Ovary (tissue), 3 donors: Measurements from ENCODE around the gene MRPL39.

Experiments used
- CTCF ChIP-seq, 3 donors: fragments of 450-650 bp in 2 of 3; fragments of 200-600 bp in 1 of 3; IDR thresholded peaks; one replicate each; pipeline versions ENCODE4 v1.5.1 to v1.8.0; 2016 to 2022; ENCODE audit warnings: antibody characterized with exemption in 3 of 3, mild to moderate bottlenecking in 1 of 3
- EP300 ChIP-seq: sonication (generic); formaldehyde crosslinking; IDR thresholded peaks from one replicate; pipeline ENCODE4 v1.6.1; 2017; ENCODE audit warnings: antibody characterized with exemption
- POLR2A ChIP-seq: fragments of 450-650 bp; IDR thresholded peaks from one replicate; pipeline ENCODE4 v1.6.1; 2017; ENCODE audit warnings: antibody characterized with exemption, mild to moderate bottlenecking, moderate library complexity
- donor health status: DM: no; HTN: no; CAD: no.

DNA sequence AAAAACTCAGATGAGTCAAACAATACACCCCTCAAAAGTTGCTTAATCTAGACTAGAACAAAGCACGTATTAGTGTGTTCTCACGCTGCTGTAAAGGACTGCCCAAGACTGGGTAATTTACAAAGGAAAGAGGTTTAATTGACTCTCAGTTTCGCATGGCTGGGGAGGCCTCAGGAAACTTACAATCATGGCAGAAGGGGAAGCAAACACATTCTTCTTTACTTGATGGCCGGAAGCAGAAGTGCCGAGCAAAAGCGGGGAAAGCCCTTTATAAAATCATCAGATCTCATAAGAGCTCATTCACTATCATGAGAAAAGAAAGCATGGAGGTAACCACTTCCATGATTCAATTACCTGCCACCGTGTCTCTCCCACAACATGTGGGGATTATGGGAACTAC lies 41.9 kb upstream of the MRPL39 start:
- TF ChIP-seq POLR2A (no peak), CTCF (IDR thresholded peaks at IDR 0.05) (no peak), EP300 (no peak)
